Thyroid gland (tissue), 4 donors: ENCODE measurements around the gene NDUFC1. TPM values are rescaled to one million over a fixed set of nuclear protein-coding genes. Genes with fewer than 3 reads are reported as not detected.

Experiments used
- DNase-seq, 2 donors: peaks; one replicate each; pipeline ENCODE4 v3.0.0-alpha.2; 2019
- H3K27ac ChIP-seq, 3 donors: fragments of 200-600 bp; sonication (generic); 1 replicate in 2 of 3; 2 replicates in 1 of 3; pipeline ENCODE4 v1.5.1; 2016 to 2019; ENCODE audit warnings: mild to moderate bottlenecking in 1 of 3, moderate library complexity in 1 of 3
- H3K27me3 ChIP-seq: fragments of 200-600 bp; sonication (generic); one replicate; pipeline ENCODE4 v1.5.1; 2019
- H3K36me3 ChIP-seq, 2 donors: fragments of 200-600 bp; sonication (generic); one replicate each; pipeline ENCODE4 v1.5.1; 2016 to 2019
- H3K4me1 ChIP-seq, 2 donors: fragments of 200-600 bp; sonication (generic); one replicate each; pipeline ENCODE4 v1.5.1; 2017 to 2019
- H3K4me3 ChIP-seq, 3 donors: fragments of 200-600 bp; sonication (generic); replicated peaks in 1 of 3; 1 replicate in 2 of 3; 2 replicates in 1 of 3; pipeline ENCODE4 v1.5.1; 2016; ENCODE audit warnings: mild to moderate bottlenecking in 1 of 3
- H3K9me3 ChIP-seq: fragments of 200-600 bp; sonication (generic); one replicate; pipeline ENCODE4 v1.5.1; 2017
- CTCF ChIP-seq, 6 experiments: fragments of 200-600 bp in 3 of 6; fragments of 450-650 bp in 3 of 6; sonication (generic) in 3 of 6; IDR thresholded peaks; one replicate each; pipeline ENCODE4 v1.5.1; 2016 to 2019; ENCODE audit warnings: antibody characterized with exemption in 6 of 6, mild to moderate bottlenecking in 2 of 6, inconsistent platforms in 1 of 6, moderate library complexity in 1 of 6
- POLR2A ChIP-seq, 2 donors: fragments of 450-650 bp; IDR thresholded peaks; one replicate each; pipeline ENCODE4 v1.6.1; 2017; ENCODE audit warnings: antibody characterized with exemption in 2 of 2, mild to moderate bottlenecking in 2 of 2, moderate library complexity in 1 of 2
- WGBS, 2 donors: methylation state at CpG; one replicate each; pipeline ENCODE4 v1.1.5; 2017; 5-methylcytosine and 5-hydroxymethylcytosine counted together
- intact Hi-C: fragments of 100-400 bp; cut with DNase I; formaldehyde crosslinking; loops from one replicate; pipeline ENCODE4 v1.15.1; 2023
- total RNA-seq, 4 donors: library from RNA; depleted of rRNA; stranded (reverse); fragments of >200 nt; gene quantifications; one replicate each; pipeline ENCODE4 v1.2.3, GENCODE V29; 2016

NDUFC1 gene
- total RNA-seq, 4 donors from 2014 or later = 27.9 to 92.4 (median 53.2) TPM

GRCh38 chr4:139245590-139245989, 56.7 kb downstream of the NDUFC1 start:
- intact Hi-C loops = no loop called here
- H3K4me1 ChIP-seq = peaks cover 0 to 5% of the 10 kb centered on the region in 2 donors
- 83 to 87% methylated on average over 1 of the region's 1 CpG for WGBS, 2 donors
- DNase-seq = no peak
- TF ChIP-seq POLR2A (IDR thresholded peaks at IDR 0.05) = no peak
- no peak for TF ChIP-seq CTCF (IDR thresholded peaks at IDR 0.05)
- H3K4me3 ChIP-seq = no peak overlapping the region
- no peaks in the 10 kb centered on the region for H3K36me3 ChIP-seq
- H3K27ac ChIP-seq = no peak overlapping the region
- H3K27me3 ChIP-seq = no peaks in the 10 kb centered on the region
- H3K9me3 ChIP-seq = no peaks in the 10 kb centered on the region

- H3K4me3 ChIP-seq = no peak overlapping the region
- peak; percentile 4 to 5 for DNase-seq
- no peaks in the 10 kb centered on the region for H3K36me3 ChIP-seq
- H3K9me3 ChIP-seq = no peaks in the 10 kb centered on the region
- intact Hi-C loops = no loop called here
- peaks cover 0 to 5% of the 10 kb centered on the region in 2 donors for H3K4me1 ChIP-seq
- H3K27ac ChIP-seq = no peak overlapping the region
- WGBS, 2 donors = 86 to 91% methylated on average over 12 of the region's 12 CpGs
- H3K27me3 ChIP-seq = no peaks in the 10 kb centered on the region
- TF ChIP-seq CTCF (IDR thresholded peaks at IDR 0.05) = no peak
- no peak for TF ChIP-seq POLR2A (IDR thresholded peaks at IDR 0.05)
Observed at GRCh38 chr4:139243448-139244365, 58.6 kb downstream of the NDUFC1 start.

GRCh38 chr4:139242511-139243051, 59.7 kb downstream of the NDUFC1 start:
- TF ChIP-seq CTCF (IDR thresholded peaks at IDR 0.05) = no peak
- TF ChIP-seq POLR2A (IDR thresholded peaks at IDR 0.05) = no peak
- 89 to 96% methylated on average over 2 of the region's 2 CpGs for WGBS, 2 donors
- peaks cover 0 to 5% of the 10 kb centered on the region in 2 donors for H3K4me1 ChIP-seq
- H3K4me3 ChIP-seq = no peak overlapping the region
- H3K36me3 ChIP-seq = no peaks in the 10 kb centered on the region
- no peaks in the 10 kb centered on the region for H3K27me3 ChIP-seq
- H3K27ac ChIP-seq = no peak overlapping the region
- intact Hi-C loops = no loop called here
- DNase-seq = no peak
- no peaks in the 10 kb centered on the region for H3K9me3 ChIP-seq

- Histone ChIP-seq H3K36me3 (no peaks in the 10 kb centered on the region), H3K27me3 (no peaks in the 10 kb centered on the region), H3K4me3 (no peak overlapping the region), H3K4me1 (peaks cover 0 to 5% of the 10 kb centered on the region in 2 donors), H3K27ac (no peak overlapping the region), H3K9me3 (no peaks in the 10 kb centered on the region)
- WGBS, 2 donors = 87 to 88% methylated on average over 12 of the region's 12 CpGs
- DNase-seq = no peak
- intact Hi-C loops = no loop called here
- TF ChIP-seq CTCF (IDR thresholded peaks at IDR 0.05) (no peak), POLR2A (IDR thresholded peaks at IDR 0.05) (no peak)
Observed at GRCh38 chr4:139241784-139242151, 60.5 kb downstream of the NDUFC1 start.
